HepG2 (cell line): ENCODE data around the gene TOP1.

Experiments used
- EED ChIP-seq: sonication (generic); formaldehyde crosslinking; IDR thresholded peaks from 2 replicates; pipeline ENCODE4 v1.5.0; 2020; ENCODE audit warnings: mild to moderate bottlenecking, missing genetic modification reagents
- ZNF75D ChIP-seq: sonication (generic); formaldehyde crosslinking; IDR thresholded peaks from 2 replicates; pipeline ENCODE4 v1.8.1; 2023; ENCODE audit warnings: missing genetic modification reagents, mild to moderate bottlenecking, borderline replicate concordance
- ZNF761 ChIP-seq: sonication (generic); formaldehyde crosslinking; conservative IDR thresholded peaks from 2 replicates; pipeline ENCODE4 v1.4.0; 2020; ENCODE audit warnings: mild to moderate bottlenecking, missing genetic modification reagents
- ZNF776 ChIP-seq: sonication (generic); formaldehyde crosslinking; IDR thresholded peaks from 2 replicates; pipeline ENCODE4 v1.4.0; 2020; ENCODE audit warnings: mild to moderate bottlenecking, missing genetic modification reagents

DNA sequence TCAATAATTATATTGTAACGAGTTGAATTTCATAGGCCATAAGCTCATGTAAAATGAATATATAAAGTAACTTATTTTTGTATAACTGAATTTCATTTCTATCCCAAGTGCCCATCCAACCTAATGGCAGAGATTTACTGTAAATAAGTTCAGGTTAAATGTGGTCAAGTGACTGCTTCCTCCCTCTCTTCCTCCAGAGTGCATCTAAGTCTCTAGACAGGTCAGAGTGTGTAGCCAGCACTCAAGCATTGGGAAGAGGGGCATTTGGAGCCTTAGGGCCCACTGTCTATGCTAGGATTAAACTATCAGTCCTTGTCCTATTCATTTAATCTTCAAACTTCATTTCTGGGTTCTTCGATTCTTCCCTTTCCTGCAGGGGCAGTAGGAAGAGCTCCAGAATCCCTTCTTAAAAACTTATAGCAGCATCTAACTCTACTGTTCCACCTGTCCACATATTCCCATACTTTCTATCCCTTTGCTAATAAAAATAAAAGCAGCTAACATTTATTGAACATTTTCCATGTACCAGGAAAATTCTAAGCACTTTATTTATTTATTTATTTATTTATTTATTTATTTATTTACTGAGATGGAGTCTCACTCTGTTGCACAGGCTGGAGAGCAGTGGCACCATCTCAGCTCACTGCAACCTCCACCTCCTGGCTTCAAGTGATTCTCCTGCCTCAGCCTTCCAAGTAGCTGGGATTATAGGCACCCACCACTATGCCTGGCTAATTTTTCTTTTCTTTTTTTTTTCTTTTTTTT, 36.1 kb upstream of the TOP1 start:
- TF ChIP-seq ZNF75D (CRISPR knock-in tag) (no peak), ZNF776 (CRISPR knock-in tag) (no peak), ZNF761 (CRISPR knock-in tag) (no peak), EED (CRISPR knock-in tag) (no peak)
